Spleen (tissue), 7 donors: ENCODE data around the gene TOGARAM1.

Source experiments
- POLR2A ChIP-seq, 3 donors: fragments of 450-650 bp; IDR thresholded peaks; one replicate each; pipeline ENCODE4 v1.5.1; 2017; ENCODE audit warnings: antibody characterized with exemption in 3 of 3, mild to moderate bottlenecking in 1 of 3
- POLR2AphosphoS5 ChIP-seq, 3 donors: sonication (generic); formaldehyde crosslinking; IDR thresholded peaks; one replicate each; pipeline ENCODE4 v1.5.1; 2017; ENCODE audit warnings: antibody characterized with exemption in 3 of 3
- TF ChIP-seq, protein P1 (sequence below), 11 experiments: fragments of 200-600 bp in 7 of 11; fragments of 450-650 bp in 4 of 11; sonication (generic) in 4 of 11; IDR thresholded peaks in 8 of 11; conservative IDR thresholded peaks in 3 of 11; 1 replicate in 7 of 11; 2 replicates in 4 of 11; pipeline versions ENCODE4 v1.4.0 to v1.8.0; 2016 to 2021; ENCODE audit warnings: antibody characterized with exemption in 11 of 11, inconsistent platforms in 4 of 11, mild to moderate bottlenecking in 1 of 11
- donor health status: DM: no; HTN: no; CAD: no; lungs with moderate emphysema.
- donor health status: DM: no; HTN: no; CAD: no.
- donor health status: DM: no; HTN: no; CAD: no.

DNA sequence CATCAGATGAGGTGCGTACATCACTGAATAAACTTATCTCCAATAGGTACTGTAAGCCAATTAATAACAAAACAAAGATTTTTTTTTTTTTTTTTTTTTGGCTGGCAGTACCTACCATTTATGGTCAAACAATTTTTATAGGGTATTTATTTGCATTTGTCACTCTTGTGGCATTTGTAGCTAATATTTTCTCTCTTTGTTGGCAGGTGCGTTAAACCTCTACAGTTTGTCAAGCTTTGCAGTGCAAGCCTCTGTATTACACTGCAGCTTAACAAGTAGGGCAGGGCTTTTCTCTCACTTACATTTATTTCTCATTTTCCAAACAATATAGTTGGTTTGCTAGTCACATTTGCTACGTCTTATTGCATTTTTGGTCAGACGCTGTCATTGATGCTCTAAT is 134.2 kb downstream of the TOGARAM1 start:
- TF ChIP-seq, protein P1, sequence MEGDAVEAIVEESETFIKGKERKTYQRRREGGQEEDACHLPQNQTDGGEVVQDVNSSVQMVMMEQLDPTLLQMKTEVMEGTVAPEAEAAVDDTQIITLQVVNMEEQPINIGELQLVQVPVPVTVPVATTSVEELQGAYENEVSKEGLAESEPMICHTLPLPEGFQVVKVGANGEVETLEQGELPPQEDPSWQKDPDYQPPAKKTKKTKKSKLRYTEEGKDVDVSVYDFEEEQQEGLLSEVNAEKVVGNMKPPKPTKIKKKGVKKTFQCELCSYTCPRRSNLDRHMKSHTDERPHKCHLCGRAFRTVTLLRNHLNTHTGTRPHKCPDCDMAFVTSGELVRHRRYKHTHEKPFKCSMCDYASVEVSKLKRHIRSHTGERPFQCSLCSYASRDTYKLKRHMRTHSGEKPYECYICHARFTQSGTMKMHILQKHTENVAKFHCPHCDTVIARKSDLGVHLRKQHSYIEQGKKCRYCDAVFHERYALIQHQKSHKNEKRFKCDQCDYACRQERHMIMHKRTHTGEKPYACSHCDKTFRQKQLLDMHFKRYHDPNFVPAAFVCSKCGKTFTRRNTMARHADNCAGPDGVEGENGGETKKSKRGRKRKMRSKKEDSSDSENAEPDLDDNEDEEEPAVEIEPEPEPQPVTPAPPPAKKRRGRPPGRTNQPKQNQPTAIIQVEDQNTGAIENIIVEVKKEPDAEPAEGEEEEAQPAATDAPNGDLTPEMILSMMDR (IDR thresholded peaks at IDR 0.05 in 8 of 11, conservative IDR thresholded peaks at IDR 0.05 in 3 of 11) = no peak
- no peak for TF ChIP-seq POLR2AphosphoS5 (IDR thresholded peaks at IDR 0.05)
- TF ChIP-seq POLR2A (IDR thresholded peaks at IDR 0.05) = no peak
